ENCODE results near the gene SYNPO.

SYNPO gene

DNA sequence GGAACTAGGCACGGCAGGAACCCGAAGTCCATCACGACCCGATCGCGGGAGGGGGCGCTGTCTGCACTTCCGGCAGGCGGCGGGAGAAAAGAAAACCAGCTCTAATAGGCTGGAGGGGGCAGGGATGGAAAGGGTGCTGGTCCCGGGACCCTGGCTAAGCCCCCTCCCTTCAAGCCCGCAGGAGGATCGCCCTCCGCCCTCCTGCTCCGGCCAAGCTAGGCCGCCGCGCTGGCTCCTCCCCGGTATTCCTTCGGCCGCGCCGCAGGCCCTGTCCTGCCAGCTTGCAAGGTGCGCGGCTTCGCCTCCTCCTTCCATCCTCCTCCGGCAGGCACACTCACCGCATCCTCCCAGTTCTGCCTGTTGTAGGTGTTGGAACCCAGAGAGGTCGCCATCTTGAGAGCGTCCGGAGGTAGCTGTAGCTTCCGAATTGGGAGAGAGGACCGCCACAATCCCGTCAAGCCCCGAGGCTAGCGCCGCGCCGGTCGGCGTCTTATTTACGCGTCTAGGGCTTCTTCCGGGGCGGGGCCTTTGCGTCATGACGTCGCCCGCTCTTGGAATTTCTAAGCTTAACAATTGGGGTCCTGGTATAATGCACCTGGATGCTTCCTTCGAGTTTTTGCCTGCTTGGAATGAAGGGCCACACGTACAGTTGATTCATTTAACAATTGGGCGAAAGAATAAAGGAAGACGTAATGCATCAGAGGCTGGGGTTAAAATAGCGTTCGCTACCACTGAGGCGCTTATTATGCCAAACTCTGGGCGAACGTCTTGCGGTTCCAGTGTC is 60.3 kb downstream of the SYNPO start, which contains the start of gene RBM22:
RBM22 (minus strand) TSS at position 469 of the 784 bp plus-strand sequence; CDS start at position 392, 77 bp downstream.
- peak; percentile 95 to 96 for ATAC-seq

DNA sequence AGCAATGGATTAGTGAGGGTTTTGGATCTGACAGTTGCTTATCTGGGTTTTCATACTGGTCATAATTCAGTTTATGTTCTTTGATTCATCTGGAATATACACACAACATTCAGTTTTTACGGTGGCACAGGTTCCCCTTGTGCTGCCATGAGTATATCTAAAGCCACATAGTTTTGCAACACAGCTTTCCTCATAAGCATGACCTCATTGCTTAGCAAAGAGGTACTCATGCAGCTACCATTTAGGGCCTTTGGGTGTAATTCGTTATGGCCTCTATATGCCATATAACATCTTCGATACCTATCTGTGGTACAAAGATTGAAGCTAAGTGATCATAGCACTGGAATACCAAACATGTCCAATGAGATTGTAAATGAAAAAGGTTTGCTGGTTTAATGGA is 63.3 kb downstream of the SYNPO start:
- ATAC-seq: no peak

DNA sequence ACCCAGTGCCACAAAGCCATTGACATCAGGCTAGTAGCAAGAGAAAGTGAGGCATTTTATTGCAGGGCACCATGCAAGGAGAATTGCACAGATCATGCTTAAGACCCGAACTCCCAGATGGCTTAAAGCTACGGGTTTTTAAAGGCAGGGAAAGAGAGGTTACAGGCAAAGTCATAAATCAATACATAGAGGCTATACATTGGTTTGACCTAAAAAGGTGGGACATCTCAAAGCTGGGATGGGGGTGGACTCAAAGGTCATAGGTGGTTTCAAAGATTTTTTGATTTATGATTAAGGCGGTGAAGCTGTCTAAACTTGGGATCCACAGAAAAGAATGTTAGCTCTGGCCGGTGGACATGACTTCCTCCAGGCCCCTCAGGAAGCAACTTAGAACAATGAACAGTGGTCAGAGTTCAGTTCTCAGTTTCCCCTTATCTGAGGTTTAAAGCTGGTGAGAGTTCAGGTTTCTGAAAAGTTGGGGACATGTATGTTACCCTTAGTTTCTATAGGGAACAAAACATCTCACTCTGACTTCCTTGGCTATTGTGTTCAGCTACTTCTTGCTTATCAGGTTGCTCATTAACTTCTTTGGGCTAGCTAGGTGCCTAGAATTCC is 66.4 kb downstream of the SYNPO start:
- no peak for ATAC-seq
